Mesodermal cell (in vitro differentiated cells): Measurements from ENCODE around the gene MPP7.
A peak's percentile ranks its signal among the peaks of the same experiment; 100 is the strongest.

Experiments used
- H3K27ac ChIP-seq: 2 replicates; pipeline ENCODE4 v1.7.0; 2013; ENCODE audit warnings: mild to moderate bottlenecking, low read depth, low read length, moderate library complexity; ENCODE audit not compliant: severe bottlenecking
- H3K36me3 ChIP-seq: 2 replicates; pipeline ENCODE4 v1.7.1; 2013; ENCODE audit warnings: mild to moderate bottlenecking, low read length, moderate library complexity; ENCODE audit not compliant: control insufficient read depth, insufficient read depth
- H3K4me1 ChIP-seq: one replicate; pipeline ENCODE4 v1.7.1; 2013; ENCODE audit warnings: mild to moderate bottlenecking, low read length; ENCODE audit not compliant: insufficient read depth, control insufficient read depth, poor library complexity, severe bottlenecking
- H3K4me3 ChIP-seq: 2 replicates; pipeline ENCODE4 v1.7.0; 2013; ENCODE audit warnings: low read length, control low read depth, mild to moderate bottlenecking; ENCODE audit not compliant: insufficient read depth, poor library complexity, severe bottlenecking; ENCODE audit errors: extremely low read depth
- H3K9me3 ChIP-seq: 2 replicates; pipeline ENCODE4 v1.7.1; 2013; ENCODE audit warnings: mild to moderate bottlenecking, low read length, moderate library complexity; ENCODE audit not compliant: control insufficient read depth
- WGBS, 2 experiments: methylation state at CpG; one replicate each; pipeline ENCODE4 v1.1.5; 2013; ENCODE audit warnings: missing lambda C conversion rate in 2 of 2; ENCODE audit not compliant: insufficient coverage in 2 of 2; 5-methylcytosine and 5-hydroxymethylcytosine counted together

Gene MPP7

DNA sequence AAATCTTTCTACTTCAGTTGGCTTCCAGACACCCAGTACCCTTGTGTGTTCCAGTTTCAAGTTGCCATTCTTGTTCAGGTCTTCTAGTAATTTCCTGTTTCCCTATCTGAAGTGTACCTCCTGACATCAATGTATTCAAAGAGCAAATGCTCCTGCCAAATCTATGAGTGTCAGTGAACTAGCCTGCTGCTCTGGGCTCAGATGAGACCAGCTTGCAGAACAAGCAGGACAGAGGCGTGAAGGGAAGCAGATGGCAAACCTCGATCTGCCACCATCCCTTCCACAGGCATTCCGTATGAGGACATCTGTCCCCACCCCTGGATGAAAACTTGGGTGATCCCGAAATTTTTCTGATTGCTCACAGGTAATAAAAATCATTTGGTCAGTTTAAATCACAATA lies 4.4 kb upstream of the MPP7 start:
- 63 to 100% methylated on average over 2 to 3 of the region's 4 CpGs for WGBS, 2 experiments
- H3K36me3 ChIP-seq: no peaks in the 10 kb centered on the region

GRCh38 chr10:28305553-28305952 lies 2.7 kb upstream of the MPP7 start:
- 100% methylated on average over 1 of the region's 2 CpGs for WGBS, 2 experiments
- H3K4me1 ChIP-seq: peaks cover 11% of the 10 kb centered on the region
- H3K36me3 ChIP-seq: no peaks in the 10 kb centered on the region
- H3K9me3 ChIP-seq: no peaks in the 10 kb centered on the region
- no peak overlapping the region for H3K4me3 ChIP-seq
- no peak overlapping the region for H3K27ac ChIP-seq

More for the DNA sequence above, 4.4 kb upstream of the MPP7 start:
- no peaks in the 10 kb centered on the region for H3K9me3 ChIP-seq
- no peak overlapping the region for H3K27ac ChIP-seq
- H3K4me3 ChIP-seq: no peak overlapping the region
- peaks cover 6% of the 10 kb centered on the region for H3K4me1 ChIP-seq

DNA sequence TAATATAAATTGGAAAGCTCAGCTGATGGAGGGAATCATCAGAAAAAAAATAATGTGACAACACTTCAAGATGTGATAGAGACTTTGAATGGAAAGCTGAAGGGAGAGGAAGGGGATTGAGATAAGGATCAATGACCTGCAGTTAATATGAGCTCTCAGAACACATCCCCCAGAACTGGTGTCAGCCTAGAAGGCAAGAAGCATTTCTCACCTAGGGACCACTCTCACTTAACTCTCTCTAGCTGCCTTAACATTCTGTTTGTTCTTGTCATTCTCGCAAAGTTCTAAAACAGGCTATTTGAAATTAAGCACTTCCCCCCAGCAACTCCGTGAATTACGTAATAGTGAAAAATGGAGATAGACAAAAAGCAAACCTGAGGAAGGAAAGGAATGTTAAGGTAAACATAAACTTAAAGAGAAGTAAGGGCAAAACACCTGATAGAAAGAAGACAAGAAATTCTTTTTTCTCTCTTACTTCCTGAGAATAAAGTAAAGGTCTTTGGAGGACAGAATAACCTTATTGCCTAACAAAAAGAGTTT lies 1.2 kb upstream of the MPP7 start:
- H3K9me3 ChIP-seq: no peaks in the 10 kb centered on the region
- no peak overlapping the region for H3K27ac ChIP-seq
- no peaks in the 10 kb centered on the region for H3K36me3 ChIP-seq
- H3K4me3 ChIP-seq: no peak overlapping the region
- no CpG with 5 or more reads among the region's 3 CpGs for WGBS, 2 experiments
- peaks cover 11% of the 10 kb centered on the region for H3K4me1 ChIP-seq

DNA sequence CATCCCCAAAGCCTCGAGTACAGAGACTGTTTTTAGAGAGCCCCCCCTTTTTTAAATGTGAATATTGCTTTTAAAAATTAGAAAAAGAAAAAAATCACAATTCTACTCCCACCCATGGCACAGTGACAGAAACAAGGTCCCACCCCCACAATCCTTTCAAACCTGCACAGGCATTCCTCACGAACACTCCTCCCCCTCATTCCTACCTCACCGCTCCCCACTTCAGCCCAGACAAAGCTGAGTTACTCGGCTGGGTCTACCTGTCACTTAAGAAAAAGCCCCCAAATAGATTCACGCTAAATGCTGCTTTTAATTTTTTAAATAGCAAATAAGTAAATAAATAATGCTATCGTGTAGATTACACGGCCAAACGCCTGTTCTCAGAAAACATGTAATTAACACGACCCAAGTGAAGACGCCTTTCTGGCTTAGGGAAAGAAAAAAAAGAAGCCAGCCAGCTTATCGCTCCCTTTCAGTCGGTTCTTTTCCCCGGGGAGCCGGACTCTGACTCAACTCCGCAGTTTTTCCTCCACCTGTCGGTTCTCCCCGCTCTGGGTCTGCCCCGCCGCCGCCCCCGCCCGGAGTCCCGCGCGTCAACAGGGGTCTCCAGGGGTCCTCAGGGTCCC lies 739 bp downstream of the MPP7 start:
- peak overlapping the region; percentile 60 for H3K4me3 ChIP-seq
- no peaks in the 10 kb centered on the region for H3K36me3 ChIP-seq
- 0% methylated on average over 8 to 9 of the region's 25 CpGs for WGBS, 2 experiments
- peaks cover 11% of the 10 kb centered on the region for H3K4me1 ChIP-seq
- no peaks in the 10 kb centered on the region for H3K9me3 ChIP-seq
- H3K27ac ChIP-seq: no peak overlapping the region

- Histone ChIP-seq H3K36me3 (no peaks in the 10 kb centered on the region), H3K27ac (no peak overlapping the region), H3K9me3 (no peaks in the 10 kb centered on the region), H3K4me3 (no peak overlapping the region), H3K4me1 (peaks cover 11% of the 10 kb centered on the region)
- WGBS, 2 experiments: 100% methylated on average over 1 of the region's 2 CpGs; no CpG with 5 or more reads in 1 of the 2 experiments
These were observed 2.8 kb downstream of the MPP7 start for GRCh38 chr10:28300027-28300426.

DNA sequence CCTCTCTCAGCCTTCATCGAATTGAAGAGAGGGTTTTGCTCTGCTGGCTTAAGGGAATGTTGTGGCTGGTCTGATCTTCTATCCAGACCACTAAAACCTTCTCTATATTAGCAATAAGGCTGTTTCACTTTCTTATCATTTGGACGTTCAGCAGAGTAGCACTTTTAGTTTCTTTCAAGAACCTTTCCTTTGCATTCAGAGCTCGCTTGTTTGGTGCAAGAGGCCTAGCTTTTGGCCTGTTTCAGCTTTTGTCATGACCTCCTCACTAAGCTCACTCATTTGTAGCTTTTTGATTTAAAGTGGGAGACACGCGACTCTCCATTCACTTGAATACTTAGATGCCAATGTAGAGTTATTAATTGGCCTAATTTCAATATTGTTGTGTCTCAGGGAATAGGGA lies 3.9 kb downstream of the MPP7 start:
- 84 to 97% methylated on average over 2 to 3 of the region's 5 CpGs for WGBS, 2 experiments
- Histone ChIP-seq H3K36me3 (no peaks in the 10 kb centered on the region), H3K4me3 (no peak overlapping the region), H3K4me1 (peaks cover 8% of the 10 kb centered on the region), H3K9me3 (no peaks in the 10 kb centered on the region), H3K27ac (no peak overlapping the region)

DNA sequence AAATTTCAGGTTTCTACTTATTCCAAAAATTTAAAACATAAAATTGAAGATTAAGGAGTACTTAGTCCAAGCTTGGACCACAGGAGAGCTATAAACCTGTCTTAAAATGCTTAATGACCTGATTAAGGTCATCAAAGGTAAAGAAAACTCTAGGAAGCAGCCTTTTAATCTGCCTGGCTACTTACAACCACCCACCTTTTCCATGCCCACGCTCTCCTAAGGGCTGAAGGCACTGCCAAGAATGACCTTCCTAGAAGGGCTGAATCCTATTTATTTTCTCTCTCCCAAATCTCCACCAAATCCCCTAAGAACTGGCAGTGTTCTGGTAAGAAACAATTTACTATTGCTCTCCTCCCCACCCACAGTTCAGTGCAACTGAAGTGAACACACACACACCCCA lies 6.8 kb downstream of the MPP7 start:
- Histone ChIP-seq H3K4me1 (peaks cover 3% of the 10 kb centered on the region), H3K9me3 (no peaks in the 10 kb centered on the region), H3K27ac (no peak overlapping the region), H3K4me3 (no peak overlapping the region), H3K36me3 (no peaks in the 10 kb centered on the region)
- 40 to 83% methylated on average over 1 of the region's 1 CpG for WGBS, 2 experiments

DNA sequence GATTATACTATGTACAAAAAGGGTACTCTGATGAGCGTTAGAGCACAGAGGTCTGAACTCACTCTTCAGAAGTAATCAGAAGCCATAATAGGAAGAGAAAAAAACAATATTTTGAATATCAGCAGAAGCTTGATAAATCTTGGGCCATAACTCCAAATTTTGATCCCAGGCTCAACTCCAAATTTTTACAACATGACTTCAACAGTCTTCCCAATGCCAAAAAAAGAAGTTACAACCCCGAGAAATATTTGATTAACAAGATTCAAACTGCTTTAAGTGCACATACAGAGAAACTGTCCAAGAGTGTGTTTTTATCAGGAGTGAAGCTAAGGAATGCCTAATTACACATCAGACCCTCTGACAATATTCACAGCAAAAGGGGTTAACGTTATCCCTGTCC lies 7.5 kb downstream of the MPP7 start:
- H3K36me3 ChIP-seq: no peaks in the 10 kb centered on the region
- H3K27ac ChIP-seq: no peak overlapping the region
- H3K4me1 ChIP-seq: peaks cover 3% of the 10 kb centered on the region
- H3K4me3 ChIP-seq: no peak overlapping the region
- 83 to 86% methylated on average over 1 of the region's 3 CpGs for WGBS, 2 experiments
- H3K9me3 ChIP-seq: no peaks in the 10 kb centered on the region

DNA sequence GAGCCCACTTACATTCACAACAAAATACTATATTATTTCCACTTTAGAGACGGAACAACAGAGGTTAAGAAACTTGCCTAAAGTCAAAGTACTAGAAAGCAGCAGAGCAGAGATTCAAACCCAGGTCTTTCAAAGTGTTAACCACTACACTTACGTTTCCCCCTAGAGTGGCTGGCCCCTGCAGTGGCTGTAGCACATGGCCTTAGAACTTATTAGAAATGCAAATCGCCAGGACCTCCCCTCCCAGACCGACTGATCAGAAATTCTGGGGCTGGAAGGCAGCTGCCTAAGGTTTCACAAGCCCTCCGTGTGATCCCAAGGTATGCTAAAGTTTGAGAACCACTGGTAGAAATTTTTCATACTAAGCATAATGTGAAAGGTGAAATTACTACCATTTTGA lies 8.1 kb downstream of the MPP7 start:
- 32 to 44% methylated on average over 4 of the region's 5 CpGs for WGBS, 2 experiments
- Histone ChIP-seq H3K27ac (no peak overlapping the region), H3K4me1 (peaks cover 3% of the 10 kb centered on the region), H3K4me3 (no peak overlapping the region), H3K9me3 (no peaks in the 10 kb centered on the region), H3K36me3 (no peaks in the 10 kb centered on the region)

- 90 to 95% methylated on average over 6 of the region's 8 CpGs for WGBS, 2 experiments
- Histone ChIP-seq H3K36me3 (no peaks in the 10 kb centered on the region), H3K27ac (no peak overlapping the region), H3K4me3 (no peak overlapping the region), H3K9me3 (no peaks in the 10 kb centered on the region), H3K4me1 (peaks cover 3% of the 10 kb centered on the region)
These were observed 8.7 kb downstream of the MPP7 start for GRCh38 chr10:28294169-28294532.
